ENCODE measurements around the gene PLSCR4.
"Not testable (repeated sequence)": the region's sequence is repeated elsewhere in the genome, so short reads cannot be mapped to it uniquely, and the experiment has no call there.

The PLSCR4 gene, protein sequence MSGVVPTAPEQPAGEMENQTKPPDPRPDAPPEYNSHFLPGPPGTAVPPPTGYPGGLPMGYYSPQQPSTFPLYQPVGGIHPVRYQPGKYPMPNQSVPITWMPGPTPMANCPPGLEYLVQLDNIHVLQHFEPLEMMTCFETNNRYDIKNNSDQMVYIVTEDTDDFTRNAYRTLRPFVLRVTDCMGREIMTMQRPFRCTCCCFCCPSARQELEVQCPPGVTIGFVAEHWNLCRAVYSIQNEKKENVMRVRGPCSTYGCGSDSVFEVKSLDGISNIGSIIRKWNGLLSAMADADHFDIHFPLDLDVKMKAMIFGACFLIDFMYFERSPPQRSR

DNA sequence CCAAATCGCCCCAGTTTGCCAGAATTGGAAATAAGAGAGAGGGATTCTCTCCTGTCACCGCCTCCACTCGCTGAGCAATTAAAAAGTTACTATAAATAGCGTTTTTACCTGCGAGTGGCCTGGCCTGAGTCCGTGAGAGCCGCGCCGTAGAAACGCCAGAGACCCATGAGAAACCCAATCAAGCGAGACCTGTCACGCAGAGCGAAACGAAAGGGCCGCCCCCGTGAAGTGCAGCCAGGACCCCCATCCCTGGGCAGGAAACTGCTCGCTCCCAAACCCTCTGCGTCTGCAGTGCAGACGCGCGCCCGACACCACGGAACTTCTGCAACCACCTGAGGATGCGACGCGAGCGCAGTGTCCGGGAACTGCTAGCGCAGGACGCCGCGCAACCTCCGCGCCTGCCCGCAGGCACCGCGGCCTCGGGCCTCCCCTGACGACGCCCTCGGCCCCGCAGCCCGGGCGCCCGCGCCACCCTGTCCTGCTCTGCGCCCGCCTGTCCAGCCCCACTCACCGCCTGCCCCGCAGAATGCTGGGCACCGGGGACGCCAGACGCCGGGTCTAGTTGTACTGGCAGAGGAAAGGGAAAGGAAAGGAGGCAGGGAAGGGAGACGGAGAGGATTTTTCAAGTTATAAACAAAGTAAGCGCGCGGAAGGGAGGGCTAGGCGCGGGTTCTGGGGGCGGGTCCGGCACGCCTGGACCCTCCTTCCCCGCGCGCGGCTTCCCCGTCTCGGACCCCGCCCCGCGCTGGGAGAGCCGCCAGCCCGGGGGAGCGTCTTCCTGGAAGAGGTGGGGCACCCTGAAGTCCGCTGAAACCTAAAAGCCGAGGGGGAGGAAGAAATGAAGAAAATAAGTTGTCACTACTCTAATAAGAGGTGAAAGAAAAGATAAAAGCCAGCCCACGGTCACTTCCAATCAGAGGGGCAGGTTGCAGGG lies at the start of gene PLSCR4:
Gene PLSCR4, minus strand, starts transcription at position 657 of the 934 bp plus-strand sequence. CDS start 29,034 bp downstream, outside the sequence.
- Mint-ChIP-seq H3K27ac (peak within 1 kb of the TSS; percentile 27), H3K27me3 (peaks cover 20% of the 10 kb centered on the region), H3K4me1 (ENCODE audit: low read depth) (peaks cover 10% of the 10 kb centered on the region), H3K4me3 (peak within 1 kb of the TSS; percentile 89), H3K36me3 (ENCODE audit: low read depth) (no peaks in the 10 kb centered on the region), H3K9me3 (no peaks in the 10 kb centered on the region)
- intact Hi-C loops (cut with micrococcal nuclease), result no loop called here

DNA sequence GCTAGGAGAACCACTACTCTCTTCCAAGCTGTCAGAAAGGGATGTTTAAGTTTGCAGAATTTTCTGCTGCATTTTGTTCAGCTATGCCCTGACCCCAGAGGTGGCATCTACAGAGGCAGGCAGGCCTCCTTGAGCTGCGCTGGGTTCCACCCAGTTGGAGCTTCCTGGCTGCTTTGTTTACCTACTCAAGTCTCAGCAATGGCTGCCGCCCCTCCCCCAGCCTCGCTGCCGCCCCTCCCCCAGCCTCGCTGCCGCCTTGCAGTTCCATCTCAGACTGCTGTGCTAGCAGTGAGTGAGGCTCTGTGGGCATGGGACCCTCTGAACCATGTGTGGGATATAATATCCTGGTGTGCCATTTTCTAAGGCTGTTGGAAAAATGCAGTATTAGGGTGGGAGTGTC lies 42.5 kb upstream of the PLSCR4 start:
- H3K4me1 Mint-ChIP-seq (ENCODE audit: low read depth); H3K27ac Mint-ChIP-seq; H3K27me3 Mint-ChIP-seq; H3K4me3 Mint-ChIP-seq; H3K36me3 Mint-ChIP-seq (ENCODE audit: low read depth); intact Hi-C loops (cut with micrococcal nuclease): not testable (repeated sequence)
- peaks cover 13% of the 10 kb centered on the region for H3K9me3 Mint-ChIP-seq

DNA sequence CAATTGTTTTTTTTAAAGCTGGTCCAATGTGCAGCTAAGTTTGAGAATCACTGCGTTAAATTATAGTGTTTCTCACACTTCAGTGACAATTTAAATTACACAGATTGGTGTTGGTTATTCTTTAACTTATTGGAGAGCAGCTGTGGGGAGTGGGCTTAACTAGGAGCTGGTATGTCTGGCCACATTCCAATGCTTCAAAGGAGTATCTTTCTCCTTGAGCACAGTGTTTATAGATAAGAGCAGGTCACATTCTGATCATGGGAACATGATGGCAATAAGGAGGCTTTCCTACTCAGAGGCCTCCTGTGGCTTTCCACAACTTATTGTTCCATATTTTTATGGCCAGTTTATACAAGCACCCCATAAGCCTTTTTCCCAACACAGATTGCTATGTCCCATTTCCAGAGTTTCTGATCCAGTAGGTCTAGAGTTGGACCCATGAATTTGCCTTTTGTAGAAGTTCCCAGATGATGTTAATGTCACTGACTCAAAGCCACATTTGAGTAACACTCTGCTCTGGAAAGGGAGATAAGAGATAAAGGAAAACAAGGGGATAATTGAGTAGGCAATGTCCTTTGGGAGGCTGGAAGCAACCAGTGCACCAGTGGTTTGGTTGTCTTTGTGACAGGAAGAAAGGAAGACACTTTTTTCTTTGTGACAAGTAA lies 33.0 kb upstream of the PLSCR4 start:
- Mint-ChIP-seq H3K4me3 (no peak overlapping the region), H3K27me3 (no peaks in the 10 kb centered on the region), H3K9me3 (no peaks in the 10 kb centered on the region)

DNA sequence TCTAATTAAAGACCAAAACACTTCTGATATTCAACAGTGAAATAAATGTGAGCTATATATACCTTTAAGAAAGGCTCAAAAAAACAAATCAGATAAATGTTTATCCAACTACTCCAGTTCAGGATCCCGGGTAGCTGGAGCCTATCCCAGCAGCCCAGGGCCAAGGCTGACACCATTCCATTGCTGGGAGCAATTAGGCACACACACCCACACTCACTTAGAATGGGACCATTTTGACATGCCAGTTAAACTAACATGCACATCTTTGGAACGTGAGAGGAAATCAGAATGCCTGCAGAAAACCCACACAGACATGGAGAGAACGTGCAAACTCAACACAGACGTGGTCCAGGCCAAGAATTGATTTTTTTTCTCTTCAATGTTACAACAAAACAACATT lies 30.0 kb upstream of the PLSCR4 start:
- H3K36me3 Mint-ChIP-seq (ENCODE audit: low read depth), result no peaks in the 10 kb centered on the region
- H3K4me1 Mint-ChIP-seq (ENCODE audit: low read depth), result no peaks in the 10 kb centered on the region
- H3K27me3 Mint-ChIP-seq, result no peaks in the 10 kb centered on the region
- no peaks in the 10 kb centered on the region for H3K9me3 Mint-ChIP-seq
- H3K4me3 Mint-ChIP-seq, result no peak overlapping the region
- H3K27ac Mint-ChIP-seq, result no peak overlapping the region
- intact Hi-C loops (cut with micrococcal nuclease), result no loop called here

More for the DNA sequence above, 33.0 kb upstream of the PLSCR4 start:
- Mint-ChIP-seq H3K36me3 (ENCODE audit: low read depth) (no peaks in the 10 kb centered on the region), H3K27ac (no peak overlapping the region), H3K4me1 (ENCODE audit: low read depth) (no peaks in the 10 kb centered on the region)
- intact Hi-C loops (cut with micrococcal nuclease), result no loop called here

DNA sequence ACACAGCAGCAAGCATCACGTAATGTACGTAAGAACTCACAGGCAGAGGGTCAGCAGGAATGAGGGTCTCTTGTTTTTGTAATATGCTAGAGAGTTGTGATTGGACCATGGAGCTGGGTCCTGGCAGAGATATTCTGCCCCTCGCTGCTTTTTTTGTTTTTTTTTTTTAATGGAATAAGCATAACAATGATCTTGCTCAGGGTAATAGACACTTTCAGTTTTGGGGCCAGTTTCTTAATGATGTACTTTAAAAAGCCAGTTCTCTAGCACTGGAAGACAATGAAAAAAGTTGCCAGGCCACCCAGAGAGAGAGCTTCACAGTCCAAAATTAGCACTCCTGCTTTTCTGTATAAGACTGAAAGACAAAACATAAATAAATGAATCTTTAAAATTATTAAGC lies 29.0 kb upstream of the PLSCR4 start:
- Mint-ChIP-seq H3K27me3 (no peaks in the 10 kb centered on the region), H3K4me3 (no peak overlapping the region), H3K4me1 (ENCODE audit: low read depth) (no peaks in the 10 kb centered on the region), H3K27ac (no peak overlapping the region), H3K36me3 (ENCODE audit: low read depth) (no peaks in the 10 kb centered on the region), H3K9me3 (no peaks in the 10 kb centered on the region)
- intact Hi-C loops (cut with micrococcal nuclease), result no loop called here

DNA sequence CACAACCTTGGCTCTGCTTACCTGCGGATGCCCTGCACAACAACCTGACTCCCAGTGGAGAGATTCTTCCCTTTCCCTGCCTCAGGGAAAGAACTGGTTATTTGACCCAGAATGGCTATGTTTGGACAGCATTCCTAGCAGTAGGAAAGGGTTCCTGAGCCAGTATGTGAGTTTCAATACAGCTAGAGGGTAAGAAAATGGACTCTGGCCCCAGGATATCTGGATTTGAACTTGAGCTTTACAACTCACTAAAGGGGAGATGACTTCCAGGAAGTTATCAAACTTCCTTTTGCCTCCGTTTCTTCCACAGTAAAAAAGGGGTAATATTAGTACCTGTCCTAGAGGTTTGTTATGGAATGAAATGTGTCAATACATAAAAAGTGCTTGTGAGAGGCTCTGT lies 28.1 kb upstream of the PLSCR4 start:
- no peaks in the 10 kb centered on the region for H3K9me3 Mint-ChIP-seq

DNA sequence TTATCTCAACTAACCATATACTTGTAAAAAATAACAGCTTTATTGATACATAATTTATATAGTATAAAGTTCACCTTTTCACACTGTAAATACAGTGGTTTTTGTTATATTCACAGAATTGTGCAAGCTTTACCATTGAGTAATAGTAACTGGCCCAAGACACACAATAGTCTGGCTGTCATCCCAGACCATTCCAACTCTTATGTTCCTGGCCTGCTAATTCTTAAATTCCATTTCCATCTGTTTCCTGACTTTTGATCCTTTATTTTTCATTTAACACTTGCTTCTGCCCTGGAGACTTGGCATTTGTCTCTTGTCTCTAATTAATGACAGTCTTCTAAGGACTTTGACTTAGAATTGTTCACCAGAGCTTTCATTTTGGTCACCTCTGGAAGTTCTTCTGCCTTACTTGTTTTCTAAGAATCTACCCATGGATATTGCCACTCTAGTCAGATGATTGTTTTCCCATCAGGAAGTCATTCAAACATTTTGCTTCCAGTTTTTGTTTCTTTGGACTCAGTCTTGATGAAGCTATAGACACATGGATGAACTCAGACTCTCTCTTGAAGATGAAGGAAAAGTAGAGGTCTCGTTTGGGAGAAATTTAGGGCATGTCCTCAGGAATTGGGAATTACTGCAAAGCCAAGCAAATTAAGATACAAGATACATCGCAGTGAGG lies 27.2 kb upstream of the PLSCR4 start:
- no peak overlapping the region for H3K4me3 Mint-ChIP-seq
- H3K27me3 Mint-ChIP-seq, result no peaks in the 10 kb centered on the region
- no peaks in the 10 kb centered on the region for H3K36me3 Mint-ChIP-seq (ENCODE audit: low read depth)
- no peaks in the 10 kb centered on the region for H3K4me1 Mint-ChIP-seq (ENCODE audit: low read depth)
- no peak overlapping the region for H3K27ac Mint-ChIP-seq
- no peaks in the 10 kb centered on the region for H3K9me3 Mint-ChIP-seq
- intact Hi-C loops (cut with micrococcal nuclease), result no loop called here

More for the DNA sequence above, 28.1 kb upstream of the PLSCR4 start:
- H3K27me3 Mint-ChIP-seq, result no peaks in the 10 kb centered on the region
- H3K4me3 Mint-ChIP-seq, result no peak overlapping the region
- intact Hi-C loops (cut with micrococcal nuclease), result no loop called here
- H3K36me3 Mint-ChIP-seq (ENCODE audit: low read depth), result no peaks in the 10 kb centered on the region
- H3K27ac Mint-ChIP-seq, result no peak overlapping the region
- H3K4me1 Mint-ChIP-seq (ENCODE audit: low read depth), result no peaks in the 10 kb centered on the region

DNA sequence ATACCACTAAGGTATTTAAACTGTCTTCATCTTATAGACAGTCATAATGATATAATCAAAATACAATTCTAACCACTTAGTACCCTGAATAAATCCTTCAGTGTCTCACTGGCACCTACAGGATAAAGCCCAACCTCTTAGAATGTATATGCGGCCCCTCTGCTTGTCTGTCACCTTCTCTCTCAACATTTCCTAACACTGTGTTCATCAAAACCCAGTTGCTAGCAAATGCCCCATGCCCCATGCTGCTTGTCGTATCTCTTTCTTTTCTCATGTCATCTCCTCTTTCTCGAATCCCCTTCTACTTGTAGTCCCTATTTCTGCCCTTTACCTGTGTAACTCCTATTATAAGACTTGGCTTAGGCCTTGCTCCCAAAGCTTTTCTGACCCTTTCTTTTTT lies 24.6 kb upstream of the PLSCR4 start:
- Mint-ChIP-seq H3K4me3 (no peak overlapping the region), H3K27me3 (no peaks in the 10 kb centered on the region), H3K27ac (no peak overlapping the region), H3K36me3 (ENCODE audit: low read depth) (no peaks in the 10 kb centered on the region), H3K4me1 (ENCODE audit: low read depth) (no peaks in the 10 kb centered on the region), H3K9me3 (no peaks in the 10 kb centered on the region)
- intact Hi-C loops (cut with micrococcal nuclease), result no loop called here

DNA sequence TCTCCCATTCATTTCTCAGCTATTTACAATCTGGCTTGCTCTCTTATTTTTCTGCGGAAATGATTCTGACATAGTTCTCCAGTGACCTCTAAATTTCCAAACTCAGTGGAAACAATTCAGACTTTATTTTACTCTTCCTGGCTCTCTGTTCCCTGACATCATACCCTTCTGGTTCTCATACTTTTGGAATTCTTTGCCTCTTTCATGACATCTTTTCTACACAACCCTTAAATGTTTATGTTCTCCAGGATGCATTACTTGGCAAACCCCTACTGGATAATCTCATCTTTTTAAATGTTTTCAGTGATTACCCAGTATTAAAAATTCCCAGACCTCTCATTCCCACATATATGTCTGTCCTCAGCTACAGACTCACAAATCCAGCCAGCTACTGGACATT lies 23.9 kb upstream of the PLSCR4 start:
- no peaks in the 10 kb centered on the region for H3K36me3 Mint-ChIP-seq (ENCODE audit: low read depth)
- intact Hi-C loops (cut with micrococcal nuclease), result no loop called here

DNA sequence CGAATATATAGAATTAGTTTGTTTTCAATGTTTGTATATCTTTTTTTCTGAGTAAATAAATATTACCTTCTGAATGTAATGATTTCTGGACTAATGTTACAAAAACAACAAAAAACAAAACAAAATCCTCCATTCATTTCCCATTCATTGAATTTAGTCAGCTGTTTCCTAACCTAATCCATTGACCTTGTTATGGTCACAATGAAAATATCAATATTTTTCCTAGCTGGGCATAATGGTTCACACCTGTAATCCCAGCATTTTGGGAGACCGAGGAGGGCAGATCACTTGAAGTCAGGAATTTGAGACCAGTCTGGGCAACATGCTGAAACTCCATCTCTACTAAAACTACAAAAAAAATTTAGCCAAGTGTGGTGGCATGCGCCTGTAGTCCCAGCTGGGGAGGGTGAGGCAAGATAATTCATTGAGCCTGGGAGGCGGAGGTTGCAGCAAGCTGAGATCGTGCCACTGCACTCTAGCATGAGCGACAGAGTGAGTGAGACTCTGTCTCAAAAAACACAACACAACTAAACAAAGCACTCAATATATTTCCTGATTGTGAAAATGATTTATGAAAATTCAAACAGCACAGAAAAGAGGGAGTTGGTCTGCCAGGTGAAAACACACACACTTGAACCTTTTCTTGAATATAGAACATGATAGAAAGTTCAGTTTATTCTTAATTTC lies 23.0 kb upstream of the PLSCR4 start:
- Mint-ChIP-seq H3K36me3 (ENCODE audit: low read depth) (no peaks in the 10 kb centered on the region), H3K9me3 (no peaks in the 10 kb centered on the region)
- intact Hi-C loops (cut with micrococcal nuclease), result no loop called here

More for the DNA sequence above, 23.9 kb upstream of the PLSCR4 start:
- H3K27me3 Mint-ChIP-seq, result no peaks in the 10 kb centered on the region
- H3K4me1 Mint-ChIP-seq (ENCODE audit: low read depth), result no peaks in the 10 kb centered on the region
- no peaks in the 10 kb centered on the region for H3K9me3 Mint-ChIP-seq
- no peak overlapping the region for H3K27ac Mint-ChIP-seq
- no peak overlapping the region for H3K4me3 Mint-ChIP-seq

DNA sequence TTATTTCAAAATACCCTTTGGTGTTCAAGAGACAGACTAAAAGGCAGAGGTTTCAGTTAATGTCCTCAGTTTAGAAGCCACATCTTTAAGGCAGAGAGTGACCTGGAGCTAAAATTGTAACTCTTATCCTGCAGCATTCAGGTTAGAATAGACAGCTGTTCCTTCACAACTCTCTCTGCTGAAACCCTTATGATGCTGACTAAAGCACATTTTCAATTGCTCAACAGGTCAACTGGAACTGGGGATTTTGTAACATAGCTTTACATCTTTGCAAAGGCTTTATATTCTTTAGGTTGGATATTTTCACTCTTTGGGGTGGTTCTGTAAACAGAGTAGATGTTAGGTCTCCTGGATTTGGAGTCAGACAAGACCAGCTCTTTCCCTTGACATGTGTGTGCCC lies 20.3 kb upstream of the PLSCR4 start:
- H3K27ac Mint-ChIP-seq, result no peak overlapping the region

More for the DNA sequence above, 23.0 kb upstream of the PLSCR4 start:
- H3K27me3 Mint-ChIP-seq, result no peaks in the 10 kb centered on the region
- no peak overlapping the region for H3K27ac Mint-ChIP-seq
- H3K4me3 Mint-ChIP-seq, result no peak overlapping the region
- H3K4me1 Mint-ChIP-seq (ENCODE audit: low read depth), result no peaks in the 10 kb centered on the region

DNA sequence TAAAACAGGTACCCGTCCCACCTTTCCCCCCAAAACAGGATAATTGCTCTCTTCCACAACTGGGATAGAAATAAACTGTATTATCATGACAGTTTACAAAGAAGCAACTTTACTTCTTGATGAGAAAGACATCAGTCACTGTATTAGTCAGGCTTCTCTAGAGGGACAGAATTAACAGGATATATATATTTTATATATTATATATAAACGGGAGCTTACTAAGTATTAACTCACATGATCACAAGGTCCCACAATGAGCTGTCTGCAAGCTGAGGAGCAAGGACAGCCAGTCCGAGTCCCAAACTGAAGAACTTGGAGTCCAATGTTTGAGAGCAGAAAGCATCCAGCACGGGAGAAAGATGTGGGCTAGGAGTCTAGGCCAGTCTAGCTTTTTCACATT lies 18.4 kb upstream of the PLSCR4 start:
- intact Hi-C loops (cut with micrococcal nuclease), result no loop called here
- Mint-ChIP-seq H3K27me3 (no peaks in the 10 kb centered on the region), H3K9me3 (no peaks in the 10 kb centered on the region), H3K36me3 (ENCODE audit: low read depth) (no peaks in the 10 kb centered on the region), H3K4me1 (ENCODE audit: low read depth) (no peaks in the 10 kb centered on the region), H3K27ac (no peak overlapping the region), H3K4me3 (no peak overlapping the region)

More for the DNA sequence above, 20.3 kb upstream of the PLSCR4 start:
- no peaks in the 10 kb centered on the region for H3K9me3 Mint-ChIP-seq
- H3K27me3 Mint-ChIP-seq, result no peaks in the 10 kb centered on the region
- H3K4me3 Mint-ChIP-seq, result no peak overlapping the region
- intact Hi-C loops (cut with micrococcal nuclease), result no loop called here
- H3K4me1 Mint-ChIP-seq (ENCODE audit: low read depth), result no peaks in the 10 kb centered on the region
- H3K36me3 Mint-ChIP-seq (ENCODE audit: low read depth), result no peaks in the 10 kb centered on the region

DNA sequence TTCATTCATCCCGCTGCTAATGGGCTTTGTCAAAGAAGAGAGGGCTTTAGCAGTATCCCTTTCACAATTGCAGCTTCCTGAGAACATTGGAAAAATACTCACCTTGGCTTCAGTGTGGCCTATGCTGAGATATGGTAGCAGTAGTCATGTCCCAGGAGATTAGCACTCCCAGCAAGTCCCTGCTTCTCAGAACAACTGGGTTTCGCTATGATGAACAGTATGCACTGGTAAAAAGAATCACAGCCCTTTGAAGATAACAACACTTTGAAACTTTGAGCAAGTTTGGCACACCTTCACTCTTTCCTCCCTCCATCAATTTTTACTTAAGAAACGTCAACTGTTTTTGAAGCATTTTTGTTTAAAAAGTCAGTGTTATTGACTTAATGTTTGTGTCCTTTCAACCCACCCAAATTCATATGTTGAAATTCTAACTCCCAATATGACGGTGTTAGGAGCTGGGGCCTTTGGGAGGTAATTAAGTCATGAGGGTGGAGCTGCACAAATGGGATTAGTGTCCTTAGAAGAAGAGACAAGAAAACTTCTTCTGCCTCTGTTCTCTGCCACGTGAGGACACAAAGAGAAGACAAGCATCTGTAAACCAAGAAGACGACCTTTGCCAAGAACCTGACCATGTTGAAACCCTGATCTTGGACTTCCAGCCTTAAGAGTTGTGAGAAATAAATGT lies 17.8 kb upstream of the PLSCR4 start:
- H3K9me3 Mint-ChIP-seq, result no peaks in the 10 kb centered on the region
- H3K4me3 Mint-ChIP-seq, result no peak overlapping the region
- no peaks in the 10 kb centered on the region for H3K4me1 Mint-ChIP-seq (ENCODE audit: low read depth)
- intact Hi-C loops (cut with micrococcal nuclease), result no loop called here
- H3K27ac Mint-ChIP-seq, result no peak overlapping the region
- no peaks in the 10 kb centered on the region for H3K36me3 Mint-ChIP-seq (ENCODE audit: low read depth)
- H3K27me3 Mint-ChIP-seq, result no peaks in the 10 kb centered on the region

All from dendritic cell treated with granulocyte-macrophage colony-stimulating factor and Interleukin-4, amounts not matched to agents 40 ng/mL and 50 ng/mL, for 4 days (primary cell).